DND-41 (cell line): ENCODE data around the gene EXOC3L1.

Experiments
- EZH2 ChIP-seq: IDR thresholded peaks from 3 replicates; pipeline ENCODE4 v1.6.1; 2012; ENCODE audit warnings: borderline replicate concordance, low read depth, mild to moderate bottlenecking, moderate library complexity, low read length, inconsistent platforms; ENCODE audit not compliant: severe bottlenecking
- TF ChIP-seq, protein P1 (sequence below): IDR thresholded peaks from 2 replicates; pipeline ENCODE4 v1.5.1; 2012; ENCODE audit warnings: borderline replicate concordance, low read length, moderate library complexity, mild to moderate bottlenecking; ENCODE audit not compliant: poor library complexity, severe bottlenecking; ENCODE audit errors: extremely low read depth

DNA sequence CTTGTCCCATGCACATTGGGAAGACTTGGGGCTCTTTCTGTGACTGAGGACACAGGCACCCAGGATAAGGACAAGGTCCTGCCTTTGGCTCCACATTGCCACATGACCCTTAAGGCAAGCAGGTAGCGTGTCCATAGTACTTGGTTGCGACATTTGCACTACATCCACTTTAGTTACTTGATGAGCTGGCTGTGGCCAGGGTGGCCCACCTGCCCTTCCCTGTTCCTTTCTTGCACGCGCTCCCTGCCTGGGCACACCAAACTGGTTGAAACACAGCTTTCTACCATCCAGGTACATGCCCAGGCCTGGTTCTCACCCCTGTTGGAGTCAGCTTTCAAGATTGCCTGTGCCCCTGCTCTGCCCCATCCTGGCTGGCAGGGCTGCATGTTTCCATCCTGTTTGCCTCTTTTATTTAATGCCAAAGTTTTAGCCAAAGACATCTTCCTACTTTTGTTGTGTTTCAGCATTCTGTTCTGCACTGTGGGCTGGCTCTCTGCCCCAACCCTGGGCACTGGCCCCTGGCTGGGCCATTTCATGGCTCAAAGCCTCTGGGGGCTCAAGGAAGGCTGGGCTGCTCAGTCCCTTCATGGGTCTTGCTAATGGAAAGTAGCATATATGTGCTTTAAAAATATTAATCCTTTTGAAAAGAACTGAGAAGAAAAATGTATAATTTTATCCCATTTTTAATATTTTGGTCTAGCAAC, 42.3 kb downstream of the EXOC3L1 start:
- TF ChIP-seq EZH2 = no peak
- TF ChIP-seq, protein P1, sequence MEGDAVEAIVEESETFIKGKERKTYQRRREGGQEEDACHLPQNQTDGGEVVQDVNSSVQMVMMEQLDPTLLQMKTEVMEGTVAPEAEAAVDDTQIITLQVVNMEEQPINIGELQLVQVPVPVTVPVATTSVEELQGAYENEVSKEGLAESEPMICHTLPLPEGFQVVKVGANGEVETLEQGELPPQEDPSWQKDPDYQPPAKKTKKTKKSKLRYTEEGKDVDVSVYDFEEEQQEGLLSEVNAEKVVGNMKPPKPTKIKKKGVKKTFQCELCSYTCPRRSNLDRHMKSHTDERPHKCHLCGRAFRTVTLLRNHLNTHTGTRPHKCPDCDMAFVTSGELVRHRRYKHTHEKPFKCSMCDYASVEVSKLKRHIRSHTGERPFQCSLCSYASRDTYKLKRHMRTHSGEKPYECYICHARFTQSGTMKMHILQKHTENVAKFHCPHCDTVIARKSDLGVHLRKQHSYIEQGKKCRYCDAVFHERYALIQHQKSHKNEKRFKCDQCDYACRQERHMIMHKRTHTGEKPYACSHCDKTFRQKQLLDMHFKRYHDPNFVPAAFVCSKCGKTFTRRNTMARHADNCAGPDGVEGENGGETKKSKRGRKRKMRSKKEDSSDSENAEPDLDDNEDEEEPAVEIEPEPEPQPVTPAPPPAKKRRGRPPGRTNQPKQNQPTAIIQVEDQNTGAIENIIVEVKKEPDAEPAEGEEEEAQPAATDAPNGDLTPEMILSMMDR = no peak
